H9 (cell line): ENCODE data around the gene TMEM80. TPM values are rescaled to one million over a fixed set of nuclear protein-coding genes. Genes with fewer than 3 reads are reported as not detected.
"Not testable (repeated sequence)": the region's sequence is repeated elsewhere in the genome, so short reads cannot be mapped to it uniquely, and the experiment has no call there.

ENCODE experiments used
- DNase-seq: peaks from one replicate; pipeline ENCODE4 v3.0.0-alpha.2; 2017
- H2AFZ ChIP-seq: one replicate; pipeline ENCODE4 v1.6.1; 2013; ENCODE audit warnings: mild to moderate bottlenecking, low read length, control low read depth, moderate library complexity
- H2AK5ac ChIP-seq: 2 replicates; pipeline ENCODE4 v1.6.1; 2013; ENCODE audit warnings: low read length, control low read depth, mixed read lengths; ENCODE audit not compliant: insufficient read length
- H2BK120ac ChIP-seq: one replicate; pipeline ENCODE4 v1.6.1; 2013; ENCODE audit warnings: low read depth, mild to moderate bottlenecking, low read length, control low read depth, inconsistent platforms; ENCODE audit not compliant: poor library complexity, severe bottlenecking
- H2BK12ac ChIP-seq: 2 replicates; pipeline ENCODE4 v1.6.1; 2013; ENCODE audit warnings: low read length, control low read depth, mixed read lengths, low read depth; ENCODE audit not compliant: insufficient read length
- H2BK15ac ChIP-seq: 2 replicates; pipeline ENCODE4 v1.6.1; 2013; ENCODE audit warnings: low read depth, low read length, control low read depth
- H2BK20ac ChIP-seq: one replicate; pipeline ENCODE4 v1.6.1; 2013; ENCODE audit warnings: low read depth, mild to moderate bottlenecking, low read length, control low read depth, inconsistent platforms; ENCODE audit not compliant: poor library complexity, severe bottlenecking
- H2BK5ac ChIP-seq: 2 replicates; pipeline ENCODE4 v1.6.1; 2013; ENCODE audit warnings: low read length, control low read depth, mixed read lengths; ENCODE audit not compliant: insufficient read length
- H3K14ac ChIP-seq: 2 replicates; pipeline ENCODE4 v1.6.1; 2013; ENCODE audit warnings: low read length, control low read depth; ENCODE audit not compliant: insufficient read depth
- H3K18ac ChIP-seq: 2 replicates; pipeline ENCODE4 v1.6.1; 2013; ENCODE audit warnings: low read depth, mild to moderate bottlenecking, mixed read lengths, low read length, control low read depth; ENCODE audit not compliant: insufficient read length
- H3K23ac ChIP-seq: 2 replicates; pipeline ENCODE4 v1.6.1; 2013; ENCODE audit warnings: low read length, control low read depth, mixed read lengths, low read depth; ENCODE audit not compliant: insufficient read length
- H3K23me2 ChIP-seq: 2 replicates; pipeline ENCODE4 v1.6.1; 2013; ENCODE audit warnings: low read depth, mild to moderate bottlenecking, mixed read lengths, low read length, control low read depth; ENCODE audit not compliant: insufficient read length, poor library complexity, severe bottlenecking
- H3K27ac ChIP-seq: 2 replicates; pipeline ENCODE4 v1.5.1; 2013; ENCODE audit warnings: low read length, control low read depth, mixed read lengths, low read depth; ENCODE audit not compliant: insufficient read length
- H3K27me3 ChIP-seq: 2 replicates; pipeline ENCODE4 v1.6.1; 2013; ENCODE audit warnings: low read length, control low read depth, inconsistent platforms; ENCODE audit not compliant: insufficient read depth
- H3K4ac ChIP-seq: 2 replicates; pipeline ENCODE4 v1.6.1; 2013; ENCODE audit warnings: low read depth, mild to moderate bottlenecking, control low read depth, inconsistent platforms, low read length, moderate library complexity
- H3K4me1 ChIP-seq: 2 replicates; pipeline ENCODE4 v1.6.1; 2013; ENCODE audit warnings: low read length, control low read depth, inconsistent platforms; ENCODE audit not compliant: insufficient read depth
- H3K4me2 ChIP-seq: 2 replicates; pipeline ENCODE4 v1.6.1; 2013; ENCODE audit warnings: low read length, control low read depth, mixed read lengths; ENCODE audit not compliant: insufficient read length, insufficient read depth
- H3K56ac ChIP-seq: 2 replicates; pipeline ENCODE4 v1.6.1; 2013; ENCODE audit warnings: low read depth, mild to moderate bottlenecking, mixed read lengths, low read length, control low read depth; ENCODE audit not compliant: insufficient read length
- H3K79me1 ChIP-seq: 2 replicates; pipeline ENCODE4 v1.6.1; 2013; ENCODE audit warnings: low read depth, mild to moderate bottlenecking, moderate library complexity, low read length, control low read depth, inconsistent platforms; ENCODE audit not compliant: insufficient read depth, poor library complexity, severe bottlenecking
- H3K79me2 ChIP-seq: 2 replicates; pipeline ENCODE4 v1.6.1; 2013; ENCODE audit warnings: low read length, control low read depth, inconsistent platforms; ENCODE audit not compliant: insufficient read depth
- H3K9ac ChIP-seq: 2 replicates; pipeline ENCODE4 v1.6.1; 2013; ENCODE audit warnings: low read length, control low read depth, mixed read lengths; ENCODE audit not compliant: insufficient read length; ENCODE audit errors: extremely low read depth
- H3K9me3 ChIP-seq: one replicate; pipeline ENCODE4 v1.6.1; 2013; ENCODE audit warnings: low read depth, low read length, inconsistent platforms; ENCODE audit not compliant: control insufficient read depth
- H3T11ph ChIP-seq: one replicate; pipeline ENCODE4 v1.6.1; 2013; ENCODE audit warnings: mild to moderate bottlenecking, low read length, control low read depth, inconsistent platforms
- H4K20me1 ChIP-seq: one replicate; pipeline ENCODE4 v1.6.1; 2013; ENCODE audit not compliant: control insufficient read depth, insufficient read length, insufficient read depth
- H4K5ac ChIP-seq: 2 replicates; pipeline ENCODE4 v1.6.1; 2013; ENCODE audit warnings: low read depth, mild to moderate bottlenecking, mixed read lengths, low read length, control low read depth; ENCODE audit not compliant: insufficient read length
- H4K8ac ChIP-seq: replicated peaks from 2 replicates; pipeline ENCODE4 v1.6.1; 2013; ENCODE audit warnings: low read length, control low read depth, mixed read lengths, low read depth; ENCODE audit not compliant: insufficient read length
- H4K91ac ChIP-seq: 2 replicates; pipeline ENCODE4 v1.6.1; 2013; ENCODE audit warnings: low read depth, mild to moderate bottlenecking, moderate library complexity, mixed read lengths, low read length, control low read depth; ENCODE audit not compliant: insufficient read length
- H3K27ac Mint-ChIP-seq, 3 experiments: 2 replicates in 2 of 3; 3 replicates in 1 of 3; pipeline ENCODE4 v1.8.0; 2020 to 2021; ENCODE audit warnings: mixed read lengths in 3 of 3, mild to moderate bottlenecking in 1 of 3, moderate library complexity in 1 of 3
- H3K27me3 Mint-ChIP-seq: 2 replicates; pipeline ENCODE4 v1.8.0; 2021; ENCODE audit warnings: low read depth, mild to moderate bottlenecking, moderate library complexity, mixed read lengths
- H3K36me3 Mint-ChIP-seq, 3 experiments: 2 replicates in 2 of 3; 3 replicates in 1 of 3; pipeline ENCODE4 v1.8.0; 2020 to 2021; ENCODE audit warnings: low read depth in 3 of 3, mixed read lengths in 3 of 3; ENCODE audit not compliant: insufficient read depth in 1 of 3
- H3K4me1 Mint-ChIP-seq, 2 experiments: 2 replicates each; pipeline ENCODE4 v1.8.0; 2020; ENCODE audit warnings: mixed read lengths in 2 of 2
- H3K4me3 Mint-ChIP-seq, 2 experiments: 2 replicates in 1 of 2; 3 replicates in 1 of 2; pipeline ENCODE4 v1.8.0; 2020 to 2021; ENCODE audit warnings: mild to moderate bottlenecking in 2 of 2, mixed read lengths in 2 of 2, moderate library complexity in 1 of 2
- H3K9me3 Mint-ChIP-seq, 2 experiments: 2 replicates in 1 of 2; 3 replicates in 1 of 2; pipeline ENCODE4 v1.8.0; 2020; ENCODE audit warnings: mild to moderate bottlenecking in 2 of 2, mixed read lengths in 2 of 2, moderate library complexity in 1 of 2
- CTCF ChIP-seq: fragments of 200-600 bp; sonication (generic); conservative IDR thresholded peaks from 3 replicates; pipeline ENCODE4 v1.8.0; 2021; ENCODE audit warnings: antibody characterized with exemption, mild to moderate bottlenecking
- WGBS: extraction: QIAGEN DNeasy Blood & Tissue Kit; methylation state at CpG from one replicate; pipeline ENCODE4 v1.1.7; 2013; ENCODE audit warnings: missing lambda C conversion rate, low lambda C conversion rate, mixed read lengths; ENCODE audit not compliant: insufficient read length; ENCODE audit errors: extremely low coverage; 5-methylcytosine and 5-hydroxymethylcytosine counted together
- total RNA-seq: library from RNA; stranded (reverse); gene quantifications from 2 replicates; pipeline ENCODE4 v1.2.1, GENCODE V29; 2021

Gene TMEM80
- total RNA-seq, 1 experiment from 2014 or later: 23.6 TPM

- WGBS: no CpG with 5 or more reads among the region's 10 CpGs
- no peaks in the 10 kb centered on the region for H3K79me2 ChIP-seq
- no peak overlapping the region for H3K18ac ChIP-seq
- H3K27ac ChIP-seq: no peak overlapping the region
- no peak overlapping the region for H4K8ac ChIP-seq
- no peaks in the 10 kb centered on the region for H4K20me1 ChIP-seq
- no peak overlapping the region for H2AFZ ChIP-seq
- H3K4me2 ChIP-seq: no peak overlapping the region
- Mint-ChIP-seq H3K4me1 (peaks cover 2% of the 10 kb centered on the region in 2 experiments; a peak in 1 of 4 replicates), H3K36me3 (peaks cover 19 to 53% (median 40%) of the 10 kb centered on the region in 3 experiments), H3K9me3 (no peaks in the 10 kb centered on the region), H3K27me3 (no peaks in the 10 kb centered on the region), H3K4me3 (no peak overlapping the region), H3K27ac (no peak overlapping the region)
- H3K27me3 ChIP-seq: no peaks in the 10 kb centered on the region
- H3K23me2 ChIP-seq: no peaks in the 10 kb centered on the region
- H3K56ac ChIP-seq: no peak overlapping the region
- H2BK5ac ChIP-seq: no peak overlapping the region
- no peaks in the 10 kb centered on the region for H3K4me1 ChIP-seq
- no peak overlapping the region for H2BK20ac ChIP-seq
- H2BK120ac ChIP-seq: no peak overlapping the region
- no peak overlapping the region for H3K4ac ChIP-seq
- no peak overlapping the region for H2BK15ac ChIP-seq
- no peak overlapping the region for H3K9ac ChIP-seq
- H2BK12ac ChIP-seq: no peak overlapping the region
- no peaks in the 10 kb centered on the region for H3K9me3 ChIP-seq
- no peak overlapping the region for H4K5ac ChIP-seq
- no peak for TF ChIP-seq CTCF
- H3K14ac ChIP-seq: no peak overlapping the region
- H4K91ac ChIP-seq: no peak overlapping the region
- H3T11ph ChIP-seq: no peak overlapping the region
- DNase-seq: no peak
- H3K23ac ChIP-seq: no peak overlapping the region
- H3K79me1 ChIP-seq: no peaks in the 10 kb centered on the region
- no peak overlapping the region for H2AK5ac ChIP-seq
Measured at GRCh38 chr11:650482-650881, 45.1 kb upstream of the TMEM80 start.

GRCh38 chr11:653136-653535 is 42.5 kb upstream of the TMEM80 start:
- not testable (repeated sequence) for H3K23ac ChIP-seq, H3K4ac ChIP-seq, H2BK20ac ChIP-seq, DNase-seq, H3K18ac ChIP-seq, H3K27me3 Mint-ChIP-seq, H2BK12ac ChIP-seq, H2BK5ac ChIP-seq, H3K9me3 Mint-ChIP-seq, H2AK5ac ChIP-seq, H3K56ac ChIP-seq, H3K27ac ChIP-seq, H4K20me1 ChIP-seq, H4K5ac ChIP-seq, H4K8ac ChIP-seq, H3T11ph ChIP-seq, H2AFZ ChIP-seq, H2BK120ac ChIP-seq, H3K27me3 ChIP-seq, H3K4me1 Mint-ChIP-seq, H3K4me2 ChIP-seq, H2BK15ac ChIP-seq, H3K79me2 ChIP-seq, H3K23me2 ChIP-seq, H3K4me3 Mint-ChIP-seq, H3K9ac ChIP-seq, H3K4me1 ChIP-seq, H3K79me1 ChIP-seq, H3K14ac ChIP-seq, H3K27ac Mint-ChIP-seq, H4K91ac ChIP-seq, H3K9me3 ChIP-seq
- H3K36me3 Mint-ChIP-seq: peaks cover 17 to 54% (median 32%) of the 10 kb centered on the region in 3 experiments
- no CpG with 5 or more reads among the region's 14 CpGs for WGBS
